GM20000 (cell line): ENCODE measurements around the gene THPO.

ENCODE experiments used
- DNase-seq: peaks from one replicate; pipeline ENCODE4 v3.0.0; 2012; ENCODE audit warnings: low spot score
- TF ChIP-seq, protein P1 (sequence below): IDR thresholded peaks from 2 replicates; pipeline ENCODE4 v1.5.1; 2012; ENCODE audit warnings: mild to moderate bottlenecking, control low read depth; ENCODE audit errors: extremely low read depth, missing control alignments

The THPO gene

GRCh38 chr3:184333700-184334099 is 44.3 kb downstream of the THPO start:
- TF ChIP-seq, protein P1, sequence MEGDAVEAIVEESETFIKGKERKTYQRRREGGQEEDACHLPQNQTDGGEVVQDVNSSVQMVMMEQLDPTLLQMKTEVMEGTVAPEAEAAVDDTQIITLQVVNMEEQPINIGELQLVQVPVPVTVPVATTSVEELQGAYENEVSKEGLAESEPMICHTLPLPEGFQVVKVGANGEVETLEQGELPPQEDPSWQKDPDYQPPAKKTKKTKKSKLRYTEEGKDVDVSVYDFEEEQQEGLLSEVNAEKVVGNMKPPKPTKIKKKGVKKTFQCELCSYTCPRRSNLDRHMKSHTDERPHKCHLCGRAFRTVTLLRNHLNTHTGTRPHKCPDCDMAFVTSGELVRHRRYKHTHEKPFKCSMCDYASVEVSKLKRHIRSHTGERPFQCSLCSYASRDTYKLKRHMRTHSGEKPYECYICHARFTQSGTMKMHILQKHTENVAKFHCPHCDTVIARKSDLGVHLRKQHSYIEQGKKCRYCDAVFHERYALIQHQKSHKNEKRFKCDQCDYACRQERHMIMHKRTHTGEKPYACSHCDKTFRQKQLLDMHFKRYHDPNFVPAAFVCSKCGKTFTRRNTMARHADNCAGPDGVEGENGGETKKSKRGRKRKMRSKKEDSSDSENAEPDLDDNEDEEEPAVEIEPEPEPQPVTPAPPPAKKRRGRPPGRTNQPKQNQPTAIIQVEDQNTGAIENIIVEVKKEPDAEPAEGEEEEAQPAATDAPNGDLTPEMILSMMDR: no peak
- DNase-seq: no peak

DNA sequence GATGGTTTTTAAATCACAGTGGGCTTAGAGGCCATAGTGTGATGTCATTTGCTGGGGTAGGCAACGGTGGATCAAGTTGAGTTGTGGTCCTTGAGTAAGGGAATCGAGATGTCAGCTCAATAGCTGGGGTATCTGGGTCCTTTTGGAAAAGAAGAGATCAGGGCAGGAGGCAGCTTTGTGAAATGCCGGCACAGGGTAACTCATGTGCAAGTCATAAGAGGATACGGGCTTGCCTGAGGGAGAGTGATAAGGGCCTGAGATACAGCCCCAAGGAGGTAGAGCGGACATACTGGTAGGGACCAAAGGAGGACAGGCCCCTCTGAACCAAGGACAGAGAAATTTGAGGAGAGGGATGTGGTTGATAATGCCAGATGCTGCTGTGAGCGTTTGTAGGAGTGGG is 44.8 kb downstream of the THPO start:
- TF ChIP-seq, protein P1: no peak
- DNase-seq: no peak

DNA sequence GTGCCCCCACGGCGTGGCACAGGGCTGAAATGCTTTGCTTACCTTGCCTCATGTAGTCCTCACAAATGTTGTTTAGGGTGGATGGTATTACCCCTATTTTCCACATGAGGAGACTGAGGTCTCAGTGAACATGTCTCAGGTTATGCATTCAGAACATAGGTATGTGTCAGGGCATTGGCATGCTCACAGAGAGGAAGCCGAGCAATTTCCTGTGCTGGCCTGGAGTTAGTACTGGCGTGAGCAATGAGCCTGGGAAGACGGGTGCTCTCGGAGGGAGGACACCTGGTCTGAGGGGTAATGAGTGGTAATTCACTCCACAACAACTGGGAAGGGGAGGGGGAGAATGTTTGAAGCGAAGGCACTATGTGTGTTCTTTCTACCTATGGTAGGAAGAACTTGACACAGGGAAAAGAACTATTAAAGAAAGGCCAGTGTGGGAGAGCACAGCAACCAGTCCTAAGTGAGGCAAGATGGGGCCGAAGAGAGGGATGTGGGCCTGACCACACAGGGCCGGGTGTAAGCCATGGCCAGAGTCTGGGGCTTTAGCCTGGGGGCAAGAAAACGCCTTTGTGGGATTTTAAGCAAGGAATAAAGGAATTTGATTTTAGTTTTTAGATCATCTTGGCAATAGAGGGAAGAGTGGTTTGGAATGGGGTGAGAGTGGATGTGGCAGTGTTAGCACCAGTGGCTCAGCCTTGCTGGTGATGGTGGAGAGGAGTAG is 45.5 kb downstream of the THPO start:
- DNase-seq: no peak
- TF ChIP-seq, protein P1: no peak

DNA sequence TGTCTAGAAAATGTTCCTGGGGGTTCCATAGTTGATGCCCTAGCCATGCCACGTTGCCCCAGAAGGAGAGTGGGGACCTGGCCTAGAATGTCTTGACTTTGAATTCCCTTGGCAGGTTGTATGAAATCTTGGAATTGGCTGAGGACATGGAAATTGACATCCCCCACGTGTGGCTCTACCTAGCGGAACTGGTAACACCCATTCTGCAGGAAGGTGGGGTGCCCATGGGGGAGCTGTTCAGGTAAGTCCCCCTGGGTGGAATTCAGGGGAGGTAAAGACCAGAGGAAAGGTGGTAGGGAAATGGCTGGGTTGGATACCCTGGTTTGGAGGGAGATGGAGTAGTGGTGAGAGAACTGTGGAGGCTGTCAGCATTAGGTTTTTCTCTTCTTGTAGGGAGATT is 49.5 kb downstream of the THPO start:
- DNase-seq: no peak
- TF ChIP-seq, protein P1: no peak

DNA sequence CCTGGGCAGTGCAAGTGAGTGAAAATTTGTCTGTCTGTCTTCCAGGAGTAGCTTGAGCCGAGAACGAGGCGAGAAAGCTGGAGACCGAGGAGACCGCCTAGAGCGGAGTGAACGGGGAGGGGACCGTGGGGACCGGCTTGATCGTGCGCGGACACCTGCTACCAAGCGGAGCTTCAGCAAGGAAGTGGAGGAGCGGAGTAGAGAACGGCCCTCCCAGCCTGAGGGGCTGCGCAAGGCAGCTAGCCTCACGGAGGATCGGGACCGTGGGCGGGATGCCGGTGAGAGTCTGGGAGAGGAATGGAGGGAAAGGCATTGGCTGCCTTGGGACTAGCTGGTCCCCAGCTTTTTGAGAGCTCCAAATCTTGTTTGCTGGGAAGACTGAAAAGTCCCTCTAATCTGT is 50.8 kb downstream of the THPO start:
- DNase-seq: no peak
- TF ChIP-seq, protein P1: no peak

GRCh38 chr3:184325715-184326369 is 52.2 kb downstream of the THPO start:
- DNase-seq: no peak
- TF ChIP-seq, protein P1: no peak

DNA sequence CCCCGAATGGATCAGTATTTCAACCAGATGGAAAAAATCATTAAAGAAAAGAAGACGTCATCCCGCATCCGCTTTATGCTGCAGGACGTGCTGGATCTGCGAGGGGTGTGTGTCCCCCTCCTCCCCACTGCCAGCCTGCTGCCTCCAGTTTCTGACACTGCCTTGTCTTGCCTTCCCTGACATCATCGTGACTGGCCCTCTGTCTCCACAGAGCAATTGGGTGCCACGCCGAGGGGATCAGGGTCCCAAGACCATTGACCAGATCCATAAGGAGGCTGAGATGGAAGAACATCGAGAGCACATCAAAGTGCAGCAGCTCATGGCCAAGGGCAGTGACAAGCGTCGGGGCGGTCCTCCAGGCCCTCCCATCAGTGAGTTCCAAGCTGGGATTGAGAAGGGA is 52.7 kb downstream of the THPO start:
- DNase-seq: no peak
- TF ChIP-seq, protein P1: no peak
